Measurements from ENCODE around the gene CNTN5. TPM values are rescaled to one million over a fixed set of nuclear protein-coding genes. Genes with fewer than 3 reads are reported as not detected.

The CNTN5 gene
- total and polyA plus RNA-seq, 10 of the 15 experiments (the other 5 are each of a cell fraction or from before 2014, with no cell fraction given) = 0.01 TPM; not detected in 9

DNA sequence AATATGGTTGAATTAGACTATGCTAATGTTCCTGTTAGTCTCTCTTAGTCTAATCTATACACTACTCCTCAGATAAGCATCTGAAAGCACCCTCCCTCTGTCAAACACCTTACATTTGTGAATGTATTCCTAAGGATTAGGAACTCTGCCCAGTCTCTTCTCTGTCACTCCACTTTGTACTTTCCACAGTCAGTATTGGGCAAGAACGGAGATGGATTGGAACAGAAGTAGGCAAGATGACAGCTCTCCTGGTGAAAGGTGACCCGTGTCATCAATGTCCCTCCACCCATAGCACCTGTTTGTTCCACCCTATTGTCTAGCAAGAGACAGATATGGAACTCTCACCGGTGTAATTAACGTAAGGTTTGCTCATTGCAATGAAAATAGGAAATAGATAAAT lies 613.8 kb downstream of the CNTN5 start (continued):
- TF ChIP-seq, protein P1, sequence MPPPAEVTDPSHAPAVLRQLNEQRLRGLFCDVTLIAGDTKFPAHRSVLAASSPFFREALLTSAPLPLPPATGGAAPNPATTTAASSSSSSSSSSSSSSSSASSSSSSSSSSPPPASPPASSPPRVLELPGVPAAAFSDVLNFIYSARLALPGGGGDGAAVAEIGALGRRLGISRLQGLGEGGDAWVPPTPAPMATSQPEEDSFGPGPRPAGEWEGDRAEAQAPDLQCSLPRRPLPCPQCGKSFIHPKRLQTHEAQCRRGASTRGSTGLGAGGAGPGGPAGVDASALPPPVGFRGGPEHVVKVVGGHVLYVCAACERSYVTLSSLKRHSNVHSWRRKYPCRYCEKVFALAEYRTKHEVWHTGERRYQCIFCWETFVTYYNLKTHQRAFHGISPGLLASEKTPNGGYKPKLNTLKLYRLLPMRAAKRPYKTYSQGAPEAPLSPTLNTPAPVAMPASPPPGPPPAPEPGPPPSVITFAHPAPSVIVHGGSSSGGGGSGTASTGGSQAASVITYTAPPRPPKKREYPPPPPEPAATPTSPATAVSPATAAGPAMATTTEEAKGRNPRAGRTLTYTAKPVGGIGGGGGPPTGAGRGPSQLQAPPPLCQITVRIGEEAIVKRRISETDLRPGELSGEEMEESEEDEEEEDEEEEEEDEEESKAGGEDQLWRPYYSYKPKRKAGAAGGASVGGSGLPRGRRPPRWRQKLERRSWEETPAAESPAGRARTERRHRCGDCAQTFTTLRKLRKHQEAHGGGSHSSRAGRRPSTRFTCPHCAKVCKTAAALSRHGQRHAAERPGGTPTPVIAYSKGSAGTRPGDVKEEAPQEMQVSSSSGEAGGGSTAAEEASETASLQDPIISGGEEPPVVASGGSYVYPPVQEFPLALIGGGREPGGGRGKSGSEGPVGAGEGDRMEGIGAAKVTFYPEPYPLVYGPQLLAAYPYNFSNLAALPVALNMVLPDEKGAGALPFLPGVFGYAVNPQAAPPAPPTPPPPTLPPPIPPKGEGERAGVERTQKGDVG (CRISPR knock-in tag; IDR thresholded peaks at IDR 0.05) = no peak
- no peak for TF ChIP-seq SP1 (IDR thresholded peaks at IDR 0.05; ENCODE audit: low read depth, low read length)
- no peak for TF ChIP-seq NR2C1 (IDR thresholded peaks at IDR 0.05)
- TF ChIP-seq MTA2 (IDR thresholded peaks at IDR 0.05; ENCODE audit: low read depth) = no peak
- no peak for TF ChIP-seq EP300 (IDR thresholded peaks at IDR 0.05; ENCODE audit: borderline replicate concordance in 1 of 2, control insufficient read depth in 1 of 2, low read depth in 2 of 2, low read length in 2 of 2)
- no peak for TF ChIP-seq NR2C2 (IDR thresholded peaks at IDR 0.05; ENCODE audit: borderline replicate concordance, control insufficient read depth, insufficient read length, low read depth)
- TF ChIP-seq POLR2AphosphoS5 (IDR thresholded peaks at IDR 0.05; ENCODE audit: low read length) = no peak

DNA sequence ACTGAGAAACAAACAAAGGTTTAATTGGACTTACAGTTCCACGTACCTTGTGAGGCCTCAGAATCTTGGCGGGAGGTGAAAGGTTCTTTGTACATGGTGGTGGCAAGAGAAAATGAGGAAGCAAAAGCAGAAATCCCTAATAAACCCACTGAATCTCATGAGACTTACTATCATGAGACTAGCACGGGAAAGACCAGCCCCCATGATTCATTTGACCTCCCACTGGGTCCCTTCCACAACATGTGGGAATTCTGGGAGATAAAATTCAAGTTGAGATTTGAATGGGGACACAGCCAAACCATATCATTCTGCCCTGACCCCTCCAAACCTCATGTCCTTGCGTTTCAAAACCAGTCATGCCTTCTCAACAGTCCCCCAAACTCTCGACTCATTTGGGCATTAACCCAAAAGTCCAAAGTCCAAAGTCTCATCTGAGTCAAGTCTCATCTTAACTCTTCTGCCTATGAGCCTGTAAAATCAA lies 617.4 kb downstream of the CNTN5 start:
- ChIA-PET SMC1A (ENCODE audit: uncharacterized antibody, unreplicated experiment) (interaction anchor here (0.8 to 1.8 kb wide), 4 partner anchors 15 to 48 kb away, joined by 3 to 7 read pairs (median 4); no protein-coding TSS in a partner anchor), CTCF (interaction anchor here (1.8 kb wide), 1 partner anchor 11 kb away, joined by 4 read pairs; no protein-coding TSS in a partner anchor), POLR2A (no interaction called here), RAD21 (ENCODE audit: unreplicated experiment) (no interaction called here)
- H3K9ac ChIP-seq (ENCODE audit: control insufficient read depth, insufficient read depth, low read length) = no peak overlapping the region
- no peak overlapping the region for H3K4me2 ChIP-seq (ENCODE audit: control insufficient read depth, insufficient read depth)
- no peak overlapping the region for H3K27ac ChIP-seq (ENCODE audit: control insufficient read depth, insufficient read depth)
- no peak overlapping the region for H2AFZ ChIP-seq (ENCODE audit: control insufficient read depth, low read depth, low read length)
- intact Hi-C loops (cut with micrococcal nuclease; ENCODE audit: unreplicated experiment) = no loop called here
- BruUV-seq (replicated peaks) = no TSS peak
- FAIRE-seq = no peak
- in situ Hi-C loops (cut with MboI) = no loop called here
- no peaks in the 10 kb centered on the region for H4K20me1 ChIP-seq (ENCODE audit: control insufficient read depth, insufficient read depth)
- ATAC-seq = peak; percentile 70
- no peaks in the 10 kb centered on the region for H3K9me3 ChIP-seq (replicated peaks; ENCODE audit: control insufficient read depth, insufficient read depth, low read length)
- no peaks in the 10 kb centered on the region for H3K79me2 ChIP-seq (ENCODE audit: control insufficient read depth, insufficient read depth, low read length)
- no peaks in the 10 kb centered on the region for H3K27me3 ChIP-seq (replicated peaks in 1 of 2; ENCODE audit: control insufficient read depth in 2 of 2, insufficient read depth in 2 of 2, low read length in 1 of 2)
- no peak overlapping the region for H3K4me3 ChIP-seq
- H3K36me3 ChIP-seq (ENCODE audit: control insufficient read depth in 2 of 2, insufficient read depth in 2 of 2, low read length in 1 of 2) = no peaks in the 10 kb centered on the region
- H3K4me1 ChIP-seq (ENCODE audit: control insufficient read depth, insufficient read depth, low read length) = no peaks in the 10 kb centered on the region
- 20% methylated on average over 5 of the region's 5 CpGs for WGBS (ENCODE audit: insufficient coverage, insufficient replicate concordance, low lambda C conversion rate, missing lambda C conversion rate)
- DNase-seq (ENCODE audit: low read depth, low spot score) = peak; percentile 20
- TF ChIP-seq IKZF2 (IDR thresholded peaks at IDR 0.05) = peak; percentile 86 to 88; a peak in 3 of 4 replicates
- TF ChIP-seq GATAD2B (conservative IDR thresholded peaks at IDR 0.05; ENCODE audit: low read depth) = peak; percentile 83; the same call in 1 of the 2 replicates
- TF ChIP-seq, protein P2, sequence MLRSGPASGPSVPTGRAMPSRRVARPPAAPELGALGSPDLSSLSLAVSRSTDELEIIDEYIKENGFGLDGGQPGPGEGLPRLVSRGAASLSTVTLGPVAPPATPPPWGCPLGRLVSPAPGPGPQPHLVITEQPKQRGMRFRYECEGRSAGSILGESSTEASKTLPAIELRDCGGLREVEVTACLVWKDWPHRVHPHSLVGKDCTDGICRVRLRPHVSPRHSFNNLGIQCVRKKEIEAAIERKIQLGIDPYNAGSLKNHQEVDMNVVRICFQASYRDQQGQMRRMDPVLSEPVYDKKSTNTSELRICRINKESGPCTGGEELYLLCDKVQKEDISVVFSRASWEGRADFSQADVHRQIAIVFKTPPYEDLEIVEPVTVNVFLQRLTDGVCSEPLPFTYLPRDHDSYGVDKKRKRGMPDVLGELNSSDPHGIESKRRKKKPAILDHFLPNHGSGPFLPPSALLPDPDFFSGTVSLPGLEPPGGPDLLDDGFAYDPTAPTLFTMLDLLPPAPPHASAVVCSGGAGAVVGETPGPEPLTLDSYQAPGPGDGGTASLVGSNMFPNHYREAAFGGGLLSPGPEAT (IDR thresholded peaks at IDR 0.05; ENCODE audit: low read depth) = peak; percentile 78
- peak; percentile 92 for TF ChIP-seq MTA2 (IDR thresholded peaks at IDR 0.05; ENCODE audit: low read depth)
- no peak for TF ChIP-seq MEF2A (IDR thresholded peaks at IDR 0.05; ENCODE audit: insufficient read depth, low read depth, low read length)
- TF ChIP-seq, protein P3, sequence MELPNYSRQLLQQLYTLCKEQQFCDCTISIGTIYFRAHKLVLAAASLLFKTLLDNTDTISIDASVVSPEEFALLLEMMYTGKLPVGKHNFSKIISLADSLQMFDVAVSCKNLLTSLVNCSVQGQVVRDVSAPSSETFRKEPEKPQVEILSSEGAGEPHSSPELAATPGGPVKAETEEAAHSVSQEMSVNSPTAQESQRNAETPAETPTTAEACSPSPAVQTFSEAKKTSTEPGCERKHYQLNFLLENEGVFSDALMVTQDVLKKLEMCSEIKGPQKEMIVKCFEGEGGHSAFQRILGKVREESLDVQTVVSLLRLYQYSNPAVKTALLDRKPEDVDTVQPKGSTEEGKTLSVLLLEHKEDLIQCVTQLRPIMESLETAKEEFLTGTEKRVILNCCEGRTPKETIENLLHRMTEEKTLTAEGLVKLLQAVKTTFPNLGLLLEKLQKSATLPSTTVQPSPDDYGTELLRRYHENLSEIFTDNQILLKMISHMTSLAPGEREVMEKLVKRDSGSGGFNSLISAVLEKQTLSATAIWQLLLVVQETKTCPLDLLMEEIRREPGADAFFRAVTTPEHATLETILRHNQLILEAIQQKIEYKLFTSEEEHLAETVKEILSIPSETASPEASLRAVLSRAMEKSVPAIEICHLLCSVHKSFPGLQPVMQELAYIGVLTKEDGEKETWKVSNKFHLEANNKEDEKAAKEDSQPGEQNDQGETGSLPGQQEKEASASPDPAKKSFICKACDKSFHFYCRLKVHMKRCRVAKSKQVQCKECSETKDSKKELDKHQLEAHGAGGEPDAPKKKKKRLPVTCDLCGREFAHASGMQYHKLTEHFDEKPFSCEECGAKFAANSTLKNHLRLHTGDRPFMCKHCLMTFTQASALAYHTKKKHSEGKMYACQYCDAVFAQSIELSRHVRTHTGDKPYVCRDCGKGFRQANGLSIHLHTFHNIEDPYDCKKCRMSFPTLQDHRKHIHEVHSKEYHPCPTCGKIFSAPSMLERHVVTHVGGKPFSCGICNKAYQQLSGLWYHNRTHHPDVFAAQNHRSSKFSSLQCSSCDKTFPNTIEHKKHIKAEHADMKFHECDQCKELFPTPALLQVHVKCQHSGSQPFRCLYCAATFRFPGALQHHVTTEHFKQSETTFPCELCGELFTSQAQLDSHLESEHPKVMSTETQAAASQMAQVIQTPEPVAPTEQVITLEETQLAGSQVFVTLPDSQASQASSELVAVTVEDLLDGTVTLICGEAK (IDR thresholded peaks at IDR 0.05; ENCODE audit: borderline replicate concordance) = no peak
- no peak for TF ChIP-seq STAT3 (IDR thresholded peaks at IDR 0.05; ENCODE audit: low read depth, low read length)
- no peak for TF ChIP-seq NFIC (IDR thresholded peaks at IDR 0.05; ENCODE audit: low read depth, low read length)
